ENCODE data around the gene RASSF4. TPM values are rescaled to one million over a fixed set of nuclear protein-coding genes. Genes with fewer than 3 reads are reported as not detected.

Gene RASSF4
- total RNA-seq, 1 donor from 2014 or later = 83.0 TPM

DNA sequence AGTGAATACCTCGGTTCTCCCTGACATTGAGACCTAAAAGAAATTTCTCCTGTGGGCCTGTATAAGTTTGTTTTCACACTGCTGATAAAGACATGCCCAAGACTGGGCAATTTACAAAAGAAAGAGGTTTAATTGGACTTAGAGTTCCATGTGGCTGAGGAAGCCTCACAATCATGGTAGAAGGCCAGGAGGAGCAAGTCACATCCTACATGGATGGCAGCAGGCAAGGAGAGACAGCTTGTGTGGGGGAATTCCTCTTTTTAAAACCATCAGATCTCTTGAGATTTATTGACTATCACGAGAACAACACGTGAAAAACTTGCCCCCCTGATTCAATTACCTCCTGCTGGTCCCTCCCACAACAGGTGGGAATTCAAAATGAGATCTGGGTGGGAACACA is 41.8 kb upstream of the RASSF4 start:
- no peaks in the 10 kb centered on the region for H3K4me1 Mint-ChIP-seq (ENCODE audit: low read depth, unreplicated experiment)
- no peak overlapping the region for H3K4me3 ChIP-seq (ENCODE audit: insufficient read depth, low read depth, low read length)
- no peaks in the 10 kb centered on the region for H3K4me1 ChIP-seq (ENCODE audit: insufficient read depth, low read length)
- FAIRE-seq = no peak
- no peak for DNase-seq (ENCODE audit: low read depth)
- no peak for TF ChIP-seq EZH2 (IDR thresholded peaks at IDR 0.05; ENCODE audit: insufficient read depth, low read length)
- TF ChIP-seq, protein P1, sequence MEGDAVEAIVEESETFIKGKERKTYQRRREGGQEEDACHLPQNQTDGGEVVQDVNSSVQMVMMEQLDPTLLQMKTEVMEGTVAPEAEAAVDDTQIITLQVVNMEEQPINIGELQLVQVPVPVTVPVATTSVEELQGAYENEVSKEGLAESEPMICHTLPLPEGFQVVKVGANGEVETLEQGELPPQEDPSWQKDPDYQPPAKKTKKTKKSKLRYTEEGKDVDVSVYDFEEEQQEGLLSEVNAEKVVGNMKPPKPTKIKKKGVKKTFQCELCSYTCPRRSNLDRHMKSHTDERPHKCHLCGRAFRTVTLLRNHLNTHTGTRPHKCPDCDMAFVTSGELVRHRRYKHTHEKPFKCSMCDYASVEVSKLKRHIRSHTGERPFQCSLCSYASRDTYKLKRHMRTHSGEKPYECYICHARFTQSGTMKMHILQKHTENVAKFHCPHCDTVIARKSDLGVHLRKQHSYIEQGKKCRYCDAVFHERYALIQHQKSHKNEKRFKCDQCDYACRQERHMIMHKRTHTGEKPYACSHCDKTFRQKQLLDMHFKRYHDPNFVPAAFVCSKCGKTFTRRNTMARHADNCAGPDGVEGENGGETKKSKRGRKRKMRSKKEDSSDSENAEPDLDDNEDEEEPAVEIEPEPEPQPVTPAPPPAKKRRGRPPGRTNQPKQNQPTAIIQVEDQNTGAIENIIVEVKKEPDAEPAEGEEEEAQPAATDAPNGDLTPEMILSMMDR (IDR thresholded peaks at IDR 0.05; ENCODE audit: insufficient read depth, low read depth, low read length) = no peak
- H4K20me1 ChIP-seq (ENCODE audit: insufficient read depth, low read length) = no peaks in the 10 kb centered on the region
- peaks cover 28% of the 10 kb centered on the region for H3K27me3 Mint-ChIP-seq (ENCODE audit: low read depth, unreplicated experiment)
- no peaks in the 10 kb centered on the region for H3K36me3 ChIP-seq (ENCODE audit: insufficient read depth, low read length)
- no peak overlapping the region for H3K27ac ChIP-seq (ENCODE audit: low read depth, low read length)
- no peaks in the 10 kb centered on the region for H3K36me3 Mint-ChIP-seq (ENCODE audit: low read depth, unreplicated experiment)
- H3K79me2 ChIP-seq (ENCODE audit: insufficient read depth, low read length) = no peaks in the 10 kb centered on the region
- no peak overlapping the region for H3K4me2 ChIP-seq (ENCODE audit: low read length)
- H3K4me3 Mint-ChIP-seq (ENCODE audit: unreplicated experiment) = no peak overlapping the region
- no peak overlapping the region for H3K9ac ChIP-seq (ENCODE audit: low read length)
- H3K9me3 ChIP-seq (ENCODE audit: insufficient read depth, low read depth, low read length) = no peaks in the 10 kb centered on the region
- no peak overlapping the region for H3K27ac Mint-ChIP-seq (ENCODE audit: unreplicated experiment)
- peaks cover 15% of the 10 kb centered on the region for H3K9me3 Mint-ChIP-seq (ENCODE audit: unreplicated experiment)
- peaks cover 5% of the 10 kb centered on the region for H3K27me3 ChIP-seq (ENCODE audit: insufficient read depth, low read length)
- no peak overlapping the region for H2AFZ ChIP-seq (ENCODE audit: low read depth, low read length)

DNA sequence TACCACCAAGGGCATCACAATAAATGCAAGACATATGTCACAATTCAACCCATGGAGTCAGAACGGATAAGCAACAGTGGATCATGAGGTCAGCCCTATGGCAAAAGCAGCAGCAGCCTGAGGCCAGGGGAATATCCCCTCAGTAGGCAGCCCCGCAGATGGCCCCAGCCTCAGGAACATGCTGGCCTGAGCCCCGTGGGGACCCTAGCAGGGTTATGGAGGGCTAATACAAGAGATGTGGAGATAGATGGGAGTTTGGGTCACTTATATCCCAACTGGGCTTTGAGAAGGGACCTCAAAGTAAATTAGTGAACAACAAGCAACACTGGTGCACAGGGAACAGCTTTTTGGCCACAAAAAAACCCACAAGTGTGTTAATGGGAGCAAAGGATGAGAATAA is 39.4 kb upstream of the RASSF4 start:
- DNase-seq (ENCODE audit: low read depth) (no peak), FAIRE-seq (no peak)
- Histone ChIP-seq H3K36me3 (ENCODE audit: insufficient read depth, low read length) (no peaks in the 10 kb centered on the region), H3K9ac (ENCODE audit: low read length) (no peak overlapping the region), H3K9me3 (ENCODE audit: insufficient read depth, low read depth, low read length) (no peaks in the 10 kb centered on the region), H2AFZ (ENCODE audit: low read depth, low read length) (no peak overlapping the region), H3K27me3 (ENCODE audit: insufficient read depth, low read length) (peaks cover 8% of the 10 kb centered on the region), H3K4me3 (ENCODE audit: insufficient read depth, low read depth, low read length) (no peak overlapping the region), H3K27ac (ENCODE audit: low read depth, low read length) (no peak overlapping the region), H3K79me2 (ENCODE audit: insufficient read depth, low read length) (no peaks in the 10 kb centered on the region), H3K4me2 (ENCODE audit: low read length) (no peak overlapping the region), H4K20me1 (ENCODE audit: insufficient read depth, low read length) (no peaks in the 10 kb centered on the region), H3K4me1 (ENCODE audit: insufficient read depth, low read length) (no peaks in the 10 kb centered on the region)
- H3K4me1 Mint-ChIP-seq (ENCODE audit: low read depth, unreplicated experiment) = no peaks in the 10 kb centered on the region
- H3K4me3 Mint-ChIP-seq (ENCODE audit: unreplicated experiment) = no peak overlapping the region
- peaks cover 29% of the 10 kb centered on the region for H3K27me3 Mint-ChIP-seq (ENCODE audit: low read depth, unreplicated experiment)
- H3K27ac Mint-ChIP-seq (ENCODE audit: unreplicated experiment) = no peak overlapping the region
- TF ChIP-seq EZH2 (IDR thresholded peaks at IDR 0.05; ENCODE audit: insufficient read depth, low read length) = no peak
- TF ChIP-seq, protein P1 (IDR thresholded peaks at IDR 0.05; ENCODE audit: insufficient read depth, low read depth, low read length) = no peak
- H3K36me3 Mint-ChIP-seq (ENCODE audit: low read depth, unreplicated experiment) = no peaks in the 10 kb centered on the region
- peaks cover 18% of the 10 kb centered on the region for H3K9me3 Mint-ChIP-seq (ENCODE audit: unreplicated experiment)

DNA sequence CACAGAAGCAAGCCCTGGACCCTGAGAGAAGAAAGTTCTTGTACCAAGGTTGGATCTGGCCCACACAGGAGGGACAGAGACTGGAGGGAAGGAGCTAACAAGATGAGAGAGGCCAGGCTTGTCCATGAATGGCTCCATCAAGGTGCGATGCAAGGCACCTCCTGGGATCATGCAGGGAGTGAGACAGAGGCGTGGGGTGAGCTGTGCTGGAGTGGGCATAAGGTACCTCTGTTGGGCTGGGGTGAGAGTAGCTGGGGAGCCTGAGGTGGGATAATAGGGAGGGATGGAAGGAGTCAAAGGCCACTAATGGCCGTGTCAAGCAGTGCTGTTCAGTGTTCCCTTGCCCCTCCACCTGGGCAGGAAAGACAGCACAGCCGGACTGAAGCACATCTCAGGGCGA is 38.5 kb upstream of the RASSF4 start:
- no peak for TF ChIP-seq EZH2 (IDR thresholded peaks at IDR 0.05; ENCODE audit: insufficient read depth, low read length)
- TF ChIP-seq, protein P1 (IDR thresholded peaks at IDR 0.05; ENCODE audit: insufficient read depth, low read depth, low read length) = no peak
- FAIRE-seq (no peak), DNase-seq (ENCODE audit: low read depth) (no peak)
- H3K36me3 ChIP-seq (ENCODE audit: insufficient read depth, low read length) = no peaks in the 10 kb centered on the region
- H3K4me2 ChIP-seq (ENCODE audit: low read length) = no peak overlapping the region
- no peaks in the 10 kb centered on the region for H4K20me1 ChIP-seq (ENCODE audit: insufficient read depth, low read length)
- H3K4me1 ChIP-seq (ENCODE audit: insufficient read depth, low read length) = no peaks in the 10 kb centered on the region
- Mint-ChIP-seq H3K9me3 (ENCODE audit: unreplicated experiment) (peaks cover 18% of the 10 kb centered on the region), H3K4me1 (ENCODE audit: low read depth, unreplicated experiment) (no peaks in the 10 kb centered on the region), H3K36me3 (ENCODE audit: low read depth, unreplicated experiment) (no peaks in the 10 kb centered on the region), H3K4me3 (ENCODE audit: unreplicated experiment) (no peak overlapping the region), H3K27me3 (ENCODE audit: low read depth, unreplicated experiment) (peaks cover 24% of the 10 kb centered on the region), H3K27ac (ENCODE audit: unreplicated experiment) (no peak overlapping the region)
- H3K9ac ChIP-seq (ENCODE audit: low read length) = no peak overlapping the region
- H2AFZ ChIP-seq (ENCODE audit: low read depth, low read length) = no peak overlapping the region
- no peaks in the 10 kb centered on the region for H3K79me2 ChIP-seq (ENCODE audit: insufficient read depth, low read length)
- H3K4me3 ChIP-seq (ENCODE audit: insufficient read depth, low read depth, low read length) = no peak overlapping the region
- H3K27ac ChIP-seq (ENCODE audit: low read depth, low read length) = no peak overlapping the region
- peaks cover 8% of the 10 kb centered on the region for H3K27me3 ChIP-seq (ENCODE audit: insufficient read depth, low read length)
- H3K9me3 ChIP-seq (ENCODE audit: insufficient read depth, low read depth, low read length) = no peaks in the 10 kb centered on the region

Measured in astrocyte (in vitro differentiated cells and primary cell).